Stimulated activated CD4-positive, alpha-beta T cell treated with anti-CD3 and anti-CD28 coated beads, TNF-alpha, amount 100 ng/mL, for 4 hours (primary cell): ENCODE measurements around the gene EPHA6.

Experiments used
- DNase-seq, 3 experiments: peaks; one replicate each; pipeline ENCODE4 v3.0.0-alpha.2; 2020; ENCODE audit warnings: low read depth in 3 of 3

The EPHA6 gene

DNA sequence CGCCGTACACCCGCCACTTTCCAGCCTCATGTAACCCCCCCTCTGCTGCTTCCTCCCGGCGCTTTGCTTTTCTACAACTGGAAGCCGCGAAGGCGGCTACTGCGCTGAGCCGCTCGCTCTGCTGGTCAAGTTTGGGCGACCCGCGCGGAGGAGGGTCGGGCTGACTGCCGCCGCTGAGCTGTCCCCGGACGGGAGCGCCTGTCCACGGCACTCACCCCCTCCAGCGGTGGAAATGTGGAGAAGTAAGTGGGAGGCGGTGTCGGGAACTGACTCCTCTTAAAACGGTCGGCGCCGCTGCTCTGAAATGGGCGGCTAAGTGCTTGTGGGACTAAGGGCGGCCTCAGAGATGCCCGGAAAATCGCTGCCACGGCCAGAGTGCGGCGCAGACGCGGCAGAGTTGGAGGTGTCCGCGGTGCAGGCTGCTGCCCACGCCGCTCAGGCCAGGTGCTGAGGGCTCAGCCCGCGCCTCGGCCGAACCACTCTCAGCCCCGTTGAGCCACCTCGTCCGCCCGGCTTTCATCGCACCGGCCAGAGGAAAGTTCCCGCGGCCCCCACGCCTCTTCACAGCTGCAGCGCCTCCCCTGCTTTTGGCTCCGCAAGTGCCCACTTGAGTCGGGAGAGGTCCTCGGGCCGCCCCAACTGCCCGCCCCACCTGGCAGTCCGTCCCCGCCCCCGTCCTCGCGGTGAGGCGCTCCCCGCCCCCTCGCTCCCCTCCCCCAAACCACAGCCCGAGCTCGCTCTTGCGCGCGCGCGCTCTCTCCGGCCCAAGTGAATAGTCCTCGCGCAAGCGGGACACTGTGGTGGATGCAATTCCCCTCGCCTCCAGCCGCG, at the start of gene EPHA6:
EPHA6 (plus strand) TSS at position 775 of the 831 bp plus-strand sequence.
- DNase-seq: no peak

GRCh38 chr3:96776818-96777217, 37.6 kb upstream of the EPHA6 start:
- no peak for DNase-seq

GRCh38 chr3:96779810-96780209, 34.6 kb upstream of the EPHA6 start:
- DNase-seq: no peak

DNA sequence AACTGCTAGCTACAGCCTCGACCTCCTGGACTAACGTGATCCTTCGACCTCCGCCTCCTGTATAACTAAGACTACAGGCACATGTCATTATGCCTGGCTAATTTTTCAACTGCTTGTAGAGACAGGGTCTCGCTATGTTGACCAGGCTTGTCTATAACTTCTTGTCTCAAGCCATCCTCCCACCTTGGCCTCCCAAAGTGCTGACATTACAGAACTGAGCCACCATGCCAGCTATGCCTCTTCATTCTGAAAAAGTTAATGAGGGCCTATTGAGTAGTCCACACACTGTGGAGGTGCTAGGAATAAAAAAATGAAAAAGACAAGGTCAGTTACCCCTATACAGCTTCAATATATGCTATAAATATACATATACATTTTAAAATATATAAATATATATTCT, 18.3 kb upstream of the EPHA6 start:
- no peak for DNase-seq

- no peak for DNase-seq
Observed at GRCh38 chr3:96803870-96804269, 10.5 kb upstream of the EPHA6 start.

DNA sequence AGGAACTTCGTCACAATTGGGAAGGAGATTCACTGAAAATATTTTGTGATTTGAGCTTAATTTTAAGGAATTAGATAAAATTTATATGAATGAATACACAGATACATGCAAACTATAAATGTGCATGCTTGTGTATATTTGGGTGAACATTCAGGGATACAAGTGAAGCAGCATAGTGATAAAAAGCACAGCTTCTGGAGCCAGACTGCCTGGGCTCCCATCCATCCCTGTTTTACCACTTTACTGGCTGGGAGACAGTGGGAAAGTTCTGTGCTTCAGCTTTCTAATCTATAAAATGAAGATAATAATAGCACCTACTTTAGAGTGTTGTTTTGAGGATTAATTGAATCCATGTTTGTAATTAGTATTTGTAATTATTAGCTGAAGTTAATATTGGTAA, 8.1 kb upstream of the EPHA6 start:
- DNase-seq: no peak

- DNase-seq: peak in 1 of 3 experiments; percentile 27
Observed at GRCh38 chr3:96813134-96813819, 1.1 kb upstream of the EPHA6 start.

- DNase-seq: no peak
Observed at GRCh38 chr3:96814651-96815567, 515 bp downstream of the EPHA6 start.

- DNase-seq: no peak
Observed at GRCh38 chr3:96831175-96831574, 16.8 kb downstream of the EPHA6 start.

GRCh38 chr3:96833301-96833700, 18.9 kb downstream of the EPHA6 start:
- no peak for DNase-seq

GRCh38 chr3:96836153-96836915, 21.9 kb downstream of the EPHA6 start:
- no peak for DNase-seq

- DNase-seq: no peak
Observed at GRCh38 chr3:96843505-96844203, 29.3 kb downstream of the EPHA6 start.

GRCh38 chr3:96844204-96844514, 29.8 kb downstream of the EPHA6 start:
- no peak for DNase-seq

GRCh38 chr3:96852849-96853248, 38.5 kb downstream of the EPHA6 start:
- DNase-seq: no peak

- DNase-seq: no peak
Observed at GRCh38 chr3:96860882-96861281, 46.5 kb downstream of the EPHA6 start.

DNA sequence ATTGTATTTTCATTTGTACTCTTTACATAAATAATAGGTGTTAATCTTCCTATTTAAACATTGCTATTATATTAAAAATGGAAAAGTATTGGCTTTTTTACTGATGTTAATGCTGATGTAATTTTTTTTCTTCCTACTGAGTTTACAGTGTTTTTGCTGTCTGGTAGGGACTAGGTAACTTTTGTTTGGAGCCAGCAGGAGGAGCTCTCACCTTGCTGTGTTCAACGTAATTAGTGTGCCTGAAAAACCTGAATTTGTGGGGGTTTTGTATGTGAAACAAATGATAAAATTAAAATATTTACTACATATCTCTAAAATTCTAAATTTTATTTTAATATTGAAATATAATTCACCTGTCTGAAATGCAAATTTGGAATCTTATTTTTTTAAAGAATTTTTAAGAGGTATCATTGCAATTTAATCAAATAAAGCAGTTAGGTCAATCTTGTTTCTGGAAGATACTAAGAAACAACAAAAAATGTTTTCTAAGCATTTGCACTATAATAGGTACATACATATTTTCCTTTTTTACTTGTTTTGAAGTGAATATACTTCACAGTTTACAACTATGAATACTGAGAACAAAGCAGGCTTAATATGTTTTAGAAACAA, 48.8 kb downstream of the EPHA6 start:
- DNase-seq: no peak

DNA sequence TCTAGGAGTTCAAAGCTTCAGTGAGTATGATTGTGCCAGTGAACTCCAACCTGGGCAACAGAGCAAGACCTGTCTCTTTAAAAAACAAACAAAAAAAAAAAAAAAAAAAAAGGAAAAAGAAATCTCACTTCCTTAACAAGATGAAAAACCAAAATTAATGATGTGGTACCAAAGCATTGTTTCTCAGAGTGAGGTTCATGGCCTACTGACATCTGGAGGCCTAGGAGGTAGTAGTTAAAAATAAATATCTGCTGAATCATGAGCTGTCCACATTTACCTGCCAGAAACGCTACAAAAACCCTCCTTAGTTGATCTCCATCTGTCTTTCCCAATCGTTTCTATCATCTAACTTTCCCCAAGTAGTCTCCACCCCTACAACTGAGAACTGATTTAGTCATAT, 51.2 kb downstream of the EPHA6 start:
- DNase-seq: no peak

DNA sequence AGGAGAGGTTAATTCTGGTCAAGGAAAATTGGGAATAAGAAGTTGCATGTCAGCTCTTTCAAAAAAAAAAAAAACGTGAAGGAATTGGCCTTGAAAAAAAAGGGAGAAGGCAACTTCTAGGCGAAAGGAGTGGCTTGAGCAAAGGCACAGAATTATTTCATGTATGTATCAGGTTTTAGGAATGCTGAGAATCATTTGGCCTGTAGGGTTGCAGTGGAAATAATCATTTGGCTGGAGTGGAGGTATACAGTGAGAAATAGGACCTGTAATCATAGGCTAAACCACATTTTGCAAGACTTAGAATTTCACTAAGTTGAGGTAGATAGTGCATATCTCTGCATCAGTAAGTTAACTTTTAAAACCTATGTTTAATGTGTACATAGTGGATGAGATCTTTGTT, 54.9 kb downstream of the EPHA6 start:
- DNase-seq: no peak

DNA sequence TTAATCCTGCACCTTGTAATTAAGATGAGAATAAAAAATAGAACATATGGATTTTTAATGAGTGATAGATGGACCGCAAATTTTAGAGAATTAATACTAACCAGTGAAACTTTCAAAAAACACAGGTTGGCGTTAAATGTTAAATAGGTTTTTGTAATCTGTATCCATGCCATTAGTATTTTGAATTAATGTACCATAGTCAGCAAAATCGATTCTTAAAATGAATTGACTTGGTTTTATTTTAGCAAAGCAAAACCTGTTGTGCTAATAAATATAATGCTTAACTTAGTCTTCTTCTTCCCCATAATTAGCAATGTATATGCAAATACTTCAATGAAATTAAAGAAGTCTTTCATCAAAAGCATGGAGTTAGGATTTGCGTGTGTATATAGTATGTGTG, 63.1 kb downstream of the EPHA6 start:
- no peak for DNase-seq

DNA sequence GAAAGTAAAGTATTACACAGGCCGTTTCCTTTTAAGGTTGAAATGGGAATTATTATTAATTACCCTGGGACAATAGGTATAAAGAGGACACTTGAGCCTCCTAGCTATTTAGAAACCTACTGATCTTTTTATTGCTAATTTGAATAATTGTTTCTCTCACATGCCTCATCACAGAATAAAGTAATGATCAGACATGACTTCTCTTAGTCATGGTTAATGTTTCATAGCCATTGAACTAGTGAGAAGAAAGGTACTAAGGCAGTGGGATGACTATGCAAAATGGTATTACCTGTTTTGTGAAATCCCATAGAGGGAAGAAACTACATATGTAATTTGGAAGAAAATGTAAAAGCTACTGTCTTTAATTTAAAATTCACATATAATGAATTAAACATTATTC, 85.6 kb downstream of the EPHA6 start:
- no peak for DNase-seq

GRCh38 chr3:96900566-96900965, 86.2 kb downstream of the EPHA6 start:
- DNase-seq: no peak
